Measurements from ENCODE around the gene PTPRG.

The PTPRG gene

GRCh38 chr3:61877359-61878138 lies 316.2 kb downstream of the PTPRG start:
- in situ Hi-C loops (cut with HindIII; ENCODE audit: low sequenced_read_pairs) = no loop called here
- H3K4me3 ChIP-seq (ENCODE audit: low read depth, low read length) = no peak overlapping the region
- peak; percentile 38 for TF ChIP-seq CTCF (IDR thresholded peaks at IDR 0.05; ENCODE audit: low read depth, low read length, missing control alignments)
- peak; percentile 51 for DNase-seq (ENCODE audit: low read depth)

- DNase-seq (ENCODE audit: low read depth) = no peak
- no peak overlapping the region for H3K4me3 ChIP-seq (ENCODE audit: low read depth, low read length)
- no peak for TF ChIP-seq CTCF (IDR thresholded peaks at IDR 0.05; ENCODE audit: low read depth, low read length, missing control alignments)
- in situ Hi-C loops (cut with HindIII; ENCODE audit: low sequenced_read_pairs) = no loop called here
Measured at GRCh38 chr3:61882253-61882652, 320.9 kb downstream of the PTPRG start.

- in situ Hi-C loops (cut with HindIII; ENCODE audit: low sequenced_read_pairs) = no loop called here
- no peak for DNase-seq (ENCODE audit: low read depth)
- TF ChIP-seq CTCF (IDR thresholded peaks at IDR 0.05; ENCODE audit: low read depth, low read length, missing control alignments) = no peak
- H3K4me3 ChIP-seq (ENCODE audit: low read depth, low read length) = no peak overlapping the region
Measured at GRCh38 chr3:61884794-61885193, 323.4 kb downstream of the PTPRG start.

- TF ChIP-seq CTCF (IDR thresholded peaks at IDR 0.05; ENCODE audit: low read depth, low read length, missing control alignments) = no peak
- in situ Hi-C loops (cut with HindIII; ENCODE audit: low sequenced_read_pairs) = no loop called here
Measured at GRCh38 chr3:61885414-61885813, 324.0 kb downstream of the PTPRG start.

GRCh38 chr3:61887206-61887605 lies 325.8 kb downstream of the PTPRG start:
- no peak overlapping the region for H3K4me3 ChIP-seq (ENCODE audit: low read depth, low read length)
- TF ChIP-seq CTCF (IDR thresholded peaks at IDR 0.05; ENCODE audit: low read depth, low read length, missing control alignments) = no peak
- in situ Hi-C loops (cut with HindIII; ENCODE audit: low sequenced_read_pairs) = no loop called here
- no peak for DNase-seq (ENCODE audit: low read depth)

More at GRCh38 chr3:61885414-61885813, 324.0 kb downstream of the PTPRG start:
- no peak for DNase-seq (ENCODE audit: low read depth)
- H3K4me3 ChIP-seq (ENCODE audit: low read depth, low read length) = no peak overlapping the region

GRCh38 chr3:61889259-61889658 lies 327.9 kb downstream of the PTPRG start:
- TF ChIP-seq CTCF (IDR thresholded peaks at IDR 0.05; ENCODE audit: low read depth, low read length, missing control alignments) = no peak
- DNase-seq (ENCODE audit: low read depth) = no peak
- H3K4me3 ChIP-seq (ENCODE audit: low read depth, low read length) = no peak overlapping the region
- in situ Hi-C loops (cut with HindIII; ENCODE audit: low sequenced_read_pairs) = no loop called here

Measured in astrocyte of the cerebellum (primary cell).